ENCODE measurements around the gene SPSB3.

- no peak for TF ChIP-seq CTCF (IDR thresholded peaks at IDR 0.05)
- TF ChIP-seq POLR2A (IDR thresholded peaks at IDR 0.05): no peak
Observed at GRCh38 chr16:1800701-1801100, 18.3 kb upstream of the SPSB3 start.

All from Peyer's patch (tissue), 4 donors.